B cell (primary cell): Measurements from ENCODE around the gene TMED7. TPM values are rescaled to one million over a fixed set of nuclear protein-coding genes. Genes with fewer than 3 reads are reported as not detected.

Experiments
- ATAC-seq: fragments of 200-7000 bp; cut with Tn5 transposase; one replicate; pipeline ENCODE4 v1.10.0; 2021; ENCODE audit warnings: low read depth, mild to moderate bottlenecking, moderate number of reproducible peaks, moderate library complexity
- CTCF ChIA-PET: fragments of 350-600 bp; sonication (Branson Sonifier 250); formaldehyde crosslinking; loops from one replicate; lab custom pipeline; 2021; ENCODE audit warnings: antibody characterized with exemption, inconsistent platforms; lab: Charles Lee
- POLR2A ChIA-PET: fragments of 350-600 bp; sonication (Branson Sonifier 250); formaldehyde crosslinking; loops from one replicate; lab custom pipeline; 2021; ENCODE audit warnings: antibody characterized with exemption; lab: Charles Lee
- DNase-seq: peaks from one replicate; pipeline ENCODE4 v3.0.0; 2013
- H2AFZ ChIP-seq: 2 replicates; pipeline ENCODE4 v1.6.1; 2012; ENCODE audit warnings: mild to moderate bottlenecking, low read depth, low read length; ENCODE audit not compliant: insufficient read depth, poor library complexity, severe bottlenecking
- H3K27ac ChIP-seq, 2 donors: 1 replicate in 1 of 2; 2 replicates in 1 of 2; pipeline ENCODE4 v1.5.1; 2012 to 2013; ENCODE audit warnings: low read length in 2 of 2, mild to moderate bottlenecking in 2 of 2, moderate library complexity in 1 of 2
- H3K27me3 ChIP-seq, 4 experiments: fragments of 200-600 bp in 1 of 4; sonication (generic) in 1 of 4; replicated peaks in 1 of 4; 1 replicate in 2 of 4; 2 replicates in 2 of 4; pipeline versions ENCODE4 v1.6.1 to v1.7.0; 2013 to 2016; ENCODE audit warnings: low read length in 3 of 4, mild to moderate bottlenecking in 2 of 4, mixed read lengths in 1 of 4, moderate library complexity in 1 of 4; ENCODE audit not compliant: insufficient read depth in 4 of 4, control insufficient read depth in 3 of 4; ENCODE audit errors: control extremely low read depth in 1 of 4
- H3K36me3 ChIP-seq, 2 experiments: replicated peaks in 1 of 2; 1 replicate in 1 of 2; 2 replicates in 1 of 2; pipeline versions ENCODE4 v1.6.1 to v1.7.1; 2013; ENCODE audit warnings: low read length in 1 of 2; ENCODE audit not compliant: insufficient read depth in 2 of 2, control insufficient read depth in 1 of 2; ENCODE audit errors: control extremely low read depth in 1 of 2, extremely low read depth in 1 of 2
- H3K4me1 ChIP-seq, 2 donors: fragments of 200-600 bp in 1 of 2; sonication (generic) in 1 of 2; 1 replicate in 1 of 2; 2 replicates in 1 of 2; pipeline versions ENCODE4 v1.5.1 to v1.6.1; 2013 to 2017; ENCODE audit warnings: low read length in 2 of 2; ENCODE audit not compliant: control insufficient read depth in 2 of 2, insufficient read depth in 2 of 2
- H3K4me2 ChIP-seq: replicated peaks from 2 replicates; pipeline ENCODE3; 2012; ENCODE audit warnings: mild to moderate bottlenecking, low read depth, low read length; ENCODE audit not compliant: poor library complexity, severe bottlenecking
- H3K4me3 ChIP-seq, 5 experiments: fragments of 200-600 bp in 1 of 5; sonication (generic) in 1 of 5; 1 replicate in 3 of 5; 2 replicates in 2 of 5; pipeline versions ENCODE4 v1.5.1 to v1.7.0; 2011 to 2016; ENCODE audit warnings: low read length in 4 of 5, mild to moderate bottlenecking in 4 of 5, low read depth in 2 of 5, control low read depth in 1 of 5, moderate library complexity in 1 of 5; ENCODE audit not compliant: insufficient read depth in 1 of 5; ENCODE audit errors: control extremely low read depth in 1 of 5, extremely low read depth in 1 of 5
- H3K79me2 ChIP-seq: fragments of 200-600 bp; sonication (generic); one replicate; pipeline ENCODE4 v1.6.0; 2016; ENCODE audit warnings: low read length; ENCODE audit not compliant: control insufficient read depth, insufficient read depth
- H3K9ac ChIP-seq: fragments of 200-600 bp; sonication (generic); 2 replicates; pipeline ENCODE4 v1.6.1; 2017; ENCODE audit warnings: mild to moderate bottlenecking, low read length, moderate library complexity
- H3K9me3 ChIP-seq, 3 donors: one replicate each; pipeline versions ENCODE4 v1.6.1 to v1.7.1; 2013; ENCODE audit warnings: low read length in 2 of 3; ENCODE audit not compliant: control insufficient read depth in 2 of 3, insufficient read depth in 1 of 3; ENCODE audit errors: control extremely low read depth in 1 of 3
- H4K20me1 ChIP-seq: 2 replicates; pipeline ENCODE4 v1.6.0; 2012; ENCODE audit warnings: mild to moderate bottlenecking, low read length; ENCODE audit not compliant: insufficient read depth, control insufficient read depth, poor library complexity, severe bottlenecking
- H3K27ac Mint-ChIP-seq: one replicate; pipeline ENCODE4 v1.8.0; 2021; ENCODE audit warnings: mixed read lengths
- H3K27me3 Mint-ChIP-seq: one replicate; pipeline ENCODE4 v1.8.0; 2021; ENCODE audit warnings: mixed read lengths
- H3K4me1 Mint-ChIP-seq: one replicate; pipeline ENCODE4 v1.8.0; 2021; ENCODE audit warnings: mixed read lengths
- H3K4me3 Mint-ChIP-seq: one replicate; pipeline ENCODE4 v1.8.0; 2021; ENCODE audit warnings: mixed read lengths
- H3K9me3 Mint-ChIP-seq: one replicate; pipeline ENCODE4 v1.8.0; 2022; ENCODE audit warnings: mixed read lengths; ENCODE audit not compliant: insufficient read depth
- EZH2 ChIP-seq: IDR thresholded peaks from 2 replicates; pipeline ENCODE4 v1.6.1; 2012; ENCODE audit warnings: borderline replicate concordance, low read depth, mild to moderate bottlenecking, moderate library complexity, low read length; ENCODE audit not compliant: insufficient read depth, poor library complexity, severe bottlenecking
- WGBS: methylation state at CpG from one replicate; pipeline ENCODE4 v1.1.5; 2013; ENCODE audit warnings: missing lambda C conversion rate; ENCODE audit not compliant: insufficient coverage; 5-methylcytosine and 5-hydroxymethylcytosine counted together
- intact Hi-C: fragments of 100-400 bp; cut with micrococcal nuclease; formaldehyde crosslinking; loops from one replicate; pipeline ENCODE4 v1.10.0; 2022
- polyA plus RNA-seq: library from polyadenylated mRNA; depleted of rRNA; stranded (reverse); fragments of >200 nt; gene quantifications from 2 replicates; pipeline ENCODE4 v1.2.3, GENCODE V29; 2012
- total RNA-seq, 2 donors: library from RNA; stranded (reverse); fragments of 120-200 nt in 1 of 2; gene quantifications; 1 replicate in 1 of 2; 2 replicates in 1 of 2; pipeline versions ENCODE4 v1.2.3 to v1.2.4, GENCODE V29; 2013 to 2022
- TF ChIP-seq, protein P1 (sequence below): fragments of 200-600 bp; IDR thresholded peaks from one replicate; pipeline ENCODE4 v1.8.0; 2022; ENCODE audit warnings: antibody characterized with exemption, mild to moderate bottlenecking

Gene TMED7
- total and polyA plus RNA-seq, 2 donors (not counting 1 experiment from before 2014, with no cell fraction given): 17.3 to 40.4 TPM

DNA sequence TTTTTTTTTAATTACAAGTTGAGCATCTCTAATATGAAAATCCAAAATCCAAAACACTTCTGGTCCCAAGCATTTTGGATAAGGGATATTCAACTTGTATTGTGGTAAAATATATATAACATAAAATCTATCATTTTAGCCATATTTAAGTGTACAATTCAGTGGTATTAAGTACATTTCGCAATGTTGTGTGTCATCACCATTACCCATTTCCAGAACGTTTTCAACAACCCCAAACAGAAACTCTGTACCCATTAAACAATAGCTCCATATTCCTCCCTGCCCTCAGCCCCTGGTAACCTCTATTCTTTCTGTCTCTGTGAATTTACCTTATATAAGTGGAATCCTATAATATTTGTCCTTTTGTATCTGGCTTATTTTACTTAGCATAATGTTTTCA lies 48.5 kb downstream of the TMED7 start:
- POLR2A ChIA-PET: interaction anchor here (0.6 kb wide), 1 partner anchor 577 kb away, joined by 3 read pairs; no protein-coding TSS in a partner anchor
- no peak overlapping the region for H3K27ac Mint-ChIP-seq

More for the DNA sequence above, 48.5 kb downstream of the TMED7 start:
- no peak overlapping the region for H2AFZ ChIP-seq
- DNase-seq (no peak), ATAC-seq (no peak)
- peaks cover 34% of the 10 kb centered on the region for H3K4me1 Mint-ChIP-seq
- H3K4me3 Mint-ChIP-seq: peak overlapping the region; percentile 68
- H3K27me3 ChIP-seq: no peaks in the 10 kb centered on the region
- no peaks in the 10 kb centered on the region for H3K9me3 ChIP-seq
- no peak overlapping the region for H3K4me3 ChIP-seq
- H4K20me1 ChIP-seq: no peaks in the 10 kb centered on the region
- no peak overlapping the region for H3K9ac ChIP-seq
- no peak overlapping the region for H3K27ac ChIP-seq
- H3K9me3 Mint-ChIP-seq: peaks cover 2% of the 10 kb centered on the region
- no peaks in the 10 kb centered on the region for H3K27me3 Mint-ChIP-seq
- CTCF ChIA-PET: interaction anchor here (0.6 to 13.9 kb wide), 5 partner anchors 11 to 1969 kb away, joined by 3 to 327 read pairs (median 5); partner anchors contain the start of gene FEM1C
- intact Hi-C loops: no loop called here
- H3K36me3 ChIP-seq: no peaks in the 10 kb centered on the region
- no peaks in the 10 kb centered on the region for H3K79me2 ChIP-seq
- TF ChIP-seq, protein P1, sequence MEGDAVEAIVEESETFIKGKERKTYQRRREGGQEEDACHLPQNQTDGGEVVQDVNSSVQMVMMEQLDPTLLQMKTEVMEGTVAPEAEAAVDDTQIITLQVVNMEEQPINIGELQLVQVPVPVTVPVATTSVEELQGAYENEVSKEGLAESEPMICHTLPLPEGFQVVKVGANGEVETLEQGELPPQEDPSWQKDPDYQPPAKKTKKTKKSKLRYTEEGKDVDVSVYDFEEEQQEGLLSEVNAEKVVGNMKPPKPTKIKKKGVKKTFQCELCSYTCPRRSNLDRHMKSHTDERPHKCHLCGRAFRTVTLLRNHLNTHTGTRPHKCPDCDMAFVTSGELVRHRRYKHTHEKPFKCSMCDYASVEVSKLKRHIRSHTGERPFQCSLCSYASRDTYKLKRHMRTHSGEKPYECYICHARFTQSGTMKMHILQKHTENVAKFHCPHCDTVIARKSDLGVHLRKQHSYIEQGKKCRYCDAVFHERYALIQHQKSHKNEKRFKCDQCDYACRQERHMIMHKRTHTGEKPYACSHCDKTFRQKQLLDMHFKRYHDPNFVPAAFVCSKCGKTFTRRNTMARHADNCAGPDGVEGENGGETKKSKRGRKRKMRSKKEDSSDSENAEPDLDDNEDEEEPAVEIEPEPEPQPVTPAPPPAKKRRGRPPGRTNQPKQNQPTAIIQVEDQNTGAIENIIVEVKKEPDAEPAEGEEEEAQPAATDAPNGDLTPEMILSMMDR: no peak
- no peak for TF ChIP-seq EZH2
- no CpG with 5 or more reads among the region's 2 CpGs for WGBS
- H3K4me2 ChIP-seq: no peak overlapping the region
- H3K4me1 ChIP-seq: peaks cover 19% of the 10 kb centered on the region in 2 donors
